Liver (tissue), 2 donors: ENCODE data around the gene ZNF423.

ENCODE experiments used
- TF ChIP-seq, protein P1 (sequence below): fragments of 150-350 bp; IDR thresholded peaks from 2 replicates; pipeline ENCODE4 v1.5.1; 2017; ENCODE audit warnings: improper control_type of control experiment, low read depth, low read length; ENCODE audit not compliant: missing input control
- TF ChIP-seq, protein P2 (sequence below): IDR thresholded peaks from 2 replicates; pipeline ENCODE4 v1.6.1; 2016; ENCODE audit warnings: antibody characterized with exemption, mild to moderate bottlenecking
- donor health status: healthy.

DNA sequence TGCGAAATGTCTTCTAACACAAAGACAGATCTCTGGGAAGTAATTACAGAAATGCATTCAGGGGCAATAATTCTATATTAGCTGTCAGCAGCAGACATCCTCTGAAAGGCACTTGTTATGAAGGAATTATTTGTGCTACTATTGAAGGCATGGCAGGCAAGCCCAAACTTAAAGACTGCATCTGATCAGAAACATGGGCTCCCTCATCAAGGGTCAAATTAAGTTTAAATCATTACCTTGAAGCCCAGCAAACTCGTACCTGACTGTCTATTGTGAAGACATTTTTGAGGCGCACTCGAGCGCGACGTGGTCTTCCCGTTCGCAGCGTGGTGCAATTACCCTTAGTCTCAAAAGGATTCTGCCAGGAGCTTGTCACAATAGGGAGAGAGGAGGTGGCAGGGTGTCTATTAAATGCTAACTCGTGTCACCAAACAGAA is 110.6 kb downstream of the ZNF423 start:
- TF ChIP-seq, protein P1, sequence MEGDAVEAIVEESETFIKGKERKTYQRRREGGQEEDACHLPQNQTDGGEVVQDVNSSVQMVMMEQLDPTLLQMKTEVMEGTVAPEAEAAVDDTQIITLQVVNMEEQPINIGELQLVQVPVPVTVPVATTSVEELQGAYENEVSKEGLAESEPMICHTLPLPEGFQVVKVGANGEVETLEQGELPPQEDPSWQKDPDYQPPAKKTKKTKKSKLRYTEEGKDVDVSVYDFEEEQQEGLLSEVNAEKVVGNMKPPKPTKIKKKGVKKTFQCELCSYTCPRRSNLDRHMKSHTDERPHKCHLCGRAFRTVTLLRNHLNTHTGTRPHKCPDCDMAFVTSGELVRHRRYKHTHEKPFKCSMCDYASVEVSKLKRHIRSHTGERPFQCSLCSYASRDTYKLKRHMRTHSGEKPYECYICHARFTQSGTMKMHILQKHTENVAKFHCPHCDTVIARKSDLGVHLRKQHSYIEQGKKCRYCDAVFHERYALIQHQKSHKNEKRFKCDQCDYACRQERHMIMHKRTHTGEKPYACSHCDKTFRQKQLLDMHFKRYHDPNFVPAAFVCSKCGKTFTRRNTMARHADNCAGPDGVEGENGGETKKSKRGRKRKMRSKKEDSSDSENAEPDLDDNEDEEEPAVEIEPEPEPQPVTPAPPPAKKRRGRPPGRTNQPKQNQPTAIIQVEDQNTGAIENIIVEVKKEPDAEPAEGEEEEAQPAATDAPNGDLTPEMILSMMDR: no peak
- TF ChIP-seq, protein P2, sequence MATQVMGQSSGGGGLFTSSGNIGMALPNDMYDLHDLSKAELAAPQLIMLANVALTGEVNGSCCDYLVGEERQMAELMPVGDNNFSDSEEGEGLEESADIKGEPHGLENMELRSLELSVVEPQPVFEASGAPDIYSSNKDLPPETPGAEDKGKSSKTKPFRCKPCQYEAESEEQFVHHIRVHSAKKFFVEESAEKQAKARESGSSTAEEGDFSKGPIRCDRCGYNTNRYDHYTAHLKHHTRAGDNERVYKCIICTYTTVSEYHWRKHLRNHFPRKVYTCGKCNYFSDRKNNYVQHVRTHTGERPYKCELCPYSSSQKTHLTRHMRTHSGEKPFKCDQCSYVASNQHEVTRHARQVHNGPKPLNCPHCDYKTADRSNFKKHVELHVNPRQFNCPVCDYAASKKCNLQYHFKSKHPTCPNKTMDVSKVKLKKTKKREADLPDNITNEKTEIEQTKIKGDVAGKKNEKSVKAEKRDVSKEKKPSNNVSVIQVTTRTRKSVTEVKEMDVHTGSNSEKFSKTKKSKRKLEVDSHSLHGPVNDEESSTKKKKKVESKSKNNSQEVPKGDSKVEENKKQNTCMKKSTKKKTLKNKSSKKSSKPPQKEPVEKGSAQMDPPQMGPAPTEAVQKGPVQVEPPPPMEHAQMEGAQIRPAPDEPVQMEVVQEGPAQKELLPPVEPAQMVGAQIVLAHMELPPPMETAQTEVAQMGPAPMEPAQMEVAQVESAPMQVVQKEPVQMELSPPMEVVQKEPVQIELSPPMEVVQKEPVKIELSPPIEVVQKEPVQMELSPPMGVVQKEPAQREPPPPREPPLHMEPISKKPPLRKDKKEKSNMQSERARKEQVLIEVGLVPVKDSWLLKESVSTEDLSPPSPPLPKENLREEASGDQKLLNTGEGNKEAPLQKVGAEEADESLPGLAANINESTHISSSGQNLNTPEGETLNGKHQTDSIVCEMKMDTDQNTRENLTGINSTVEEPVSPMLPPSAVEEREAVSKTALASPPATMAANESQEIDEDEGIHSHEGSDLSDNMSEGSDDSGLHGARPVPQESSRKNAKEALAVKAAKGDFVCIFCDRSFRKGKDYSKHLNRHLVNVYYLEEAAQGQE: no peak
